HG03025 (cell line): ENCODE results near the gene ANKRD55.
"Not testable (repeated sequence)": the region's sequence is repeated elsewhere in the genome, so short reads cannot be mapped to it uniquely, and the experiment has no call there.

ENCODE experiments used
- ATAC-seq: cut with Tn5 transposase; IDR thresholded peaks from one replicate; pipeline ENCODE4 v1.9.1; 2021; ENCODE audit warnings: mild to moderate bottlenecking, moderate library complexity; ENCODE audit not compliant: unreplicated experiment, low FRiP score

ANKRD55 gene

DNA sequence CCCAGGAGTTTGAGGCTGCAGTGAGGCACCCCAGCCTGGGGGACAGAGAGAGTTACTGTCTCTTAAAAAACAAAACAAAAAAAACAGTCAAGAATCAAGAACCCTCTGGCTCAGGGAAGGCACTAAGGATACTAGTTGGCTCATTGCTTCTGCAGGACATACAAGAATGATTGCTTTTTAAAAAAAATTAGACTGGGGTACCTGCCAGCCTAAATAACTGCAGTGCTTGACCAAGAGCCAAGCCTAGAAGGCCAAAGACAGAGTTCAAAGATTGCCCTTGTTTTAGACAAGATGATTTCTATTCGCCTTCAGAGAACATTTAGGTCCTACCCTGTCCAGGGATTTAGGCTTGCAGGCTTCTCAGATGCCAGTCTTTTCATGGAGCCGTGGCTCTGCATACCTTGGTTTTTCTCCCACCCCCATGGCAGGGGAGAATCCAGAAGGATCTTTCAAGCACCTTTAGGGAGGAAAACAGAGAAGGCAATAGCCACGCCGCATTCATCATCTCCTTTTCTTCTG, 144.6 kb downstream of the ANKRD55 start:
- ATAC-seq, result no peak

DNA sequence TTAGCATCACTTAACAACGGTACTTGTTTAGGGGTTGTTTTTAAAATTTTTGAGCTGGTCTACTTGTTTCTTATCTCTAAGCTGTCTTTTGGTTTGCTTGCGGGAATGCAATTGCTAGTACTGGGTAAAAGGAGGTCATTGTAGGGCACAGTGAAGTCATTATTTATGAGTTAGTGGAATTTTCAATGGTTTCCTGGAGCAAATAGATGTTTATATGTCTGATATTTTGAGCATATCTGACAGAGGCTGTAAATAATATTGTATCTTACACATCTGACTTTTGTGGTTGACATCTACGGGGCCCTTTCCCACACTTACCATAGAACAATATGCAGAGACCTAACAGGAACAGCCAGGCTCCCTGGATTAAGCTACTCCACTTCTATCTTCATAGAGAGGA, 147.9 kb downstream of the ANKRD55 start:
- ATAC-seq, result no peak

DNA sequence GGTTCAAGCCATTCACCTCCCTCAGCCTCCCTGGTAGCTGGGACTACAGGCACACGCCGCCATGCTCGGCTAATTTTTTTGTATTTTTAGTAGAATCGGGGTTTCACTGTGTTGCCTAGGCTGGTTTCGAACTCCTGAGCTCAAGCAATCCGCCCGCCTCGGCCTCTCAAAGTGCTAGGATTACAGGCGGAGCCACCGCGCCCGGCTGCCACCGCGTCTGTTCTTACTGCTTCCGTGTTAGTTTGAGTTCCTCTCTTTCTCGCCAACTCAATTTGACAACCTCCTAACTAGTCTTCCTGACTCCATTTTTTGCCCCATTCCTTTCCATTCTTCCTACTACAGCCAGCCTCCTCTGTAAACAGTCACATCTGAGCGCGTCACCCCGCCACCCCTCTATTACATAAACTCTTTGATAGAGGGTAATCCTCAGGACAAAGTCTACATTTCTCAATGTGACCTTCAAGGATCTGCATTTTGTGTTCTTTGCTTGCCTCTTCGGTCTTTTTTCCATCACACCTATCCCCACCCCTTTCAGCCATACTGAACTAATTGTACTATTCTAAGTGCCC, 149.8 kb downstream of the ANKRD55 start:
- ATAC-seq, result no peak

- ATAC-seq, result not testable (repeated sequence)
Measured at GRCh38 chr5:56081053-56081642, 152.0 kb downstream of the ANKRD55 start.

- no peak for ATAC-seq
Measured at GRCh38 chr5:56080375-56081052, 152.6 kb downstream of the ANKRD55 start.

DNA sequence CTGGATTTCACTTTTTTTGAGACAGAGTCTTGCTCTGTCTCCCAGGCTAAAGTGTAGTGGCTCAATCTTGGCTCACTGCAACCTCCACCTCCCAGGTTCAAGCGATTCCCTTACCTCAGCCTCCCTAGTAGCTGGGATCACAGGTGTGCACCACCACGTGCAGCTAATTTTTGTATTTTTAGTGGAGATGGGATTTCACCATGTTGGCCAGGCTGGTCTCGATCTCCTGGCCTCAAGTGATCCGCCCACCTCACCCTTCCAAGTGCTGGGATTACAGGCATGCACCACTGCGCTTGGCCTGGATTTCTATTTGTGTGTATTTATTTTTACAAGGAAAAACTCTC, 154.0 kb downstream of the ANKRD55 start:
- not testable (repeated sequence) for ATAC-seq

GRCh38 chr5:56078278-56079156, 154.6 kb downstream of the ANKRD55 start:
- ATAC-seq, result no peak

- ATAC-seq, result no peak
Measured at GRCh38 chr5:56077796-56078233, 155.3 kb downstream of the ANKRD55 start.

DNA sequence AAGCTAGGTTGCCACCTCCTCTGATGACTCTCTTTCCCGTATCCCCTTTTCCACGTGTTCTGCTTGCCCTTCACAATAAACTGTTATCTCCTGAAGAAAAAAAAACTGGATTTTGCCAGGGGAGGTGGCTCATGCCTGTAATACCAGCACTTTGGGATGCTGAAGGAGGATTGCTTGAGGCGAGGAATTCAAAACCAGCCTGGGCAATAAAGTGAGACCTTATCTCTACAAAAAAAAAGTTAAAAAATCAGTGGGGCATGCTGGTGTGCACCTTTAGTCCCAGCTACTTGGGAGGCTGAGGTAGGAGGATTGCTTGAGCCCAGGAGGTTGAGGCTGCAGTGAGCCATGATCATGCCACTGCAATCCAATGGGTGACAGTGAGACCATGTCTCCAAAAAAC, 156.6 kb downstream of the ANKRD55 start:
- no peak for ATAC-seq

DNA sequence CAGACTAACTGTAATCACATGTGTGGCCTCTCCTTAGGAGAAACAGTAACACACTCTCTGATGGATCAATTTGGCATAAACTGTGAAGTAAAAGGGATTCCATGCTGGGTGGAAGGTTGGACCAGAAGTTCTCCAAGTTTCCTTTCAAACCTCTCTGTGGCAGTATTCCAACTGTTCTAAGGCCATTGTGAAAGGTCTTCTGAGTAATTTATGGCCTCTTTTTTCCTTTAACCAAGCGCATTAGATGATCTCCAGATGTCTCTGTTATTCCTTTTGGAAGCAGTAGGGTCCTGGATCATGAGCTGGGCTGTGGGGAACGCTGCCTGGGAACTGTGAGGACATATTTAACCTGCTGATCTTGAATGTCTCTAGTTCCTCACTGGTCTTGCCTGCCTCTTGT, 157.8 kb downstream of the ANKRD55 start:
- no peak for ATAC-seq

DNA sequence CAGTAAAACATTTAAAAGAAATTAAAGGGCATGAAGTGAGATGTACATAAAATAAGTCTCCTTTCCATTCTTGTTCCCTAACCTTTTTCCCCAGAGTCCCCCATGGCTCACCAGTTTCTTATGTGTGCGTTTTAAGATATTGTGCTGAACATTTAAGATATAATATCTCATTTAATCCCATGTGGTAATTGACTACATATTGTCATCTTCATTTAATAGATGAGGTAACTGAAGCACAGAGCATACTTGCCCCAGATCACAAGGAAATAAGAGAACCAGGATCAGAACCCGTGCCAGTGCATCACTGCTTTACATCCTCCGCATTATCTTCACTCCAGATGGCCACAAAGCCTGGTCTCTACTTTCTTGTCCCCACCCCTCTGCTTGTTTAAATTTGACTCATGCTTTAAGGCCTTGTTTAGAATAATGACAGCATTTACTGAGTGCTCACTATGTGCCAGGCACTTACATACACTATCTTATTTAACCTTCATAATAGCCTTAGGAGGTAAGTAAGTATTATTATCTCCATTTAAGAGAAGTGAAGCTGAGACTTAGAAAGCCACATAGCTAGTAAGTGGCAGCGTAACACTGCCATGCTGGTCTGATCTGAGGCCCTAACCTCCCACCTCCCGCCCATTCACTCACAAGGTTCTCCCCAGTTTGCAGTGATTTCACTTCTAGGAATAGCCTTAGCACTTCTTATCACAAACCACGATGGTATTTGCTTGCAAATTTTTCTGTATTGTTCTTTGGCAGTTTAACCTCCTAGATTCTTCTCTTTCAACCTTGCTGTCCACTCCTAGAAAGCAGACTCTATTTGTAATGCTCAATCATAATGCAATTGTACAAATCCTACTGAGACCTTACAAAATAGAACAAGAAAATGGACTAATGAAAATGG, 160.0 kb downstream of the ANKRD55 start:
- ATAC-seq, result no peak

DNA sequence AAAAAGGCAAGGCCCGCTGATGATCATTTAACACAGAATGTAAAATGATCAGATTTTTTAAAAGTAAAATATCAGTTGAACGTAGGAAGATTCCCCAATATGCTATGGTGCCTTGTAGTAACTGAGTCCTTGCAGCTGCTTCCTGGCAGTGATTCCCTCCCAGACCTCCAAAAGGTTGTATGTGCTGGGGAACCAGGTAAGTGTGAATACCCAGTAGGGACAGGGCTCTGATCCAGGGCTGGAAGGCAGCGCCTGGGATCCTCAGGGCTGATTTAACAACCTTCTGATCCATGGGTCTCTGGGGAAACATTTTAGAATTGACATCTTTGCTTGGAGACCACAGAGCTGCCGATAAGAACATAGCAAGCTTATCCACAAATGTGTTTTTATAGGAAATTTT, 161.7 kb downstream of the ANKRD55 start:
- no peak for ATAC-seq

- ATAC-seq, result no peak
Measured at GRCh38 chr5:56070851-56071465, 162.2 kb downstream of the ANKRD55 start.

GRCh38 chr5:56069652-56070226, 163.4 kb downstream of the ANKRD55 start:
- ATAC-seq, result no peak

DNA sequence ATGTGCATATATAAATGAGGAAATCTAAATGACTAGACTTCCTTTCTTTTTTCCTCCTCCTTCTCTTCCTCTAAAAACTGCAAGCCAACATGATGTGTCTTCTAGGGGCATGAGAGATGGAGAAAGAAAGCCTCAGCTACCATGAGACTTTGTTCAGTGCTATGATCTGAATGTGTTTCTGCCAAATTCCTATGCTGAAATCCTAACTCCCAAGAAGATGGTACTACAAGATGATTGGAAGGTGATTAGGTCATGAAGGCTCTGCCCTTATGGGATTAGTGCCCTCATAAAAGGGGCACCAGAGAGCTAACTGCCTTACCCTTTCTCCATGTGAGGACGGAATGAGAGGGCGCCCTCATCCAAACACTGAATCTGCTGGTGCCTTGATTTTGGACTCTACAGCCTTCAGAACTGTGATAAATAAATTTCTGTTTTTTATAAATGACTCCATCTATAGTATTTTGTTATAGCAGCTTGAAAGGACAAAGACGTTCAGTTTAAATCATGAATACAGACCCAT, 166.1 kb downstream of the ANKRD55 start:
- no peak for ATAC-seq

GRCh38 chr5:56064984-56065383, 168.1 kb downstream of the ANKRD55 start:
- ATAC-seq, result no peak

GRCh38 chr5:56060276-56061110, 172.6 kb downstream of the ANKRD55 start:
- no peak for ATAC-seq

- no peak for ATAC-seq
Measured at GRCh38 chr5:56059854-56060253, 173.3 kb downstream of the ANKRD55 start.
